Left lung (tissue), 10 donors: ENCODE results near the gene ASB3. TPM values are rescaled to one million over a fixed set of nuclear protein-coding genes. Genes with fewer than 3 reads are reported as not detected.

Experiments used
- ATAC-seq: fragments of 200-7000 bp; cut with Tn5 transposase; one replicate; pipeline ENCODE4 v1.9.1; 2020; ENCODE audit warnings: moderate library complexity
- DNase-seq, 4 donors: peaks; one replicate each; pipeline ENCODE4 v3.0.0-alpha.2; 2013 to 2020
- H3K27ac ChIP-seq, 2 donors: fragments of 200-600 bp; sonication (generic) in 1 of 2; one replicate each; pipeline versions ENCODE4 v1.5.0 to v1.8.0; 2020 to 2021
- H3K27me3 ChIP-seq, 2 donors: fragments of 200-600 bp; sonication (generic) in 1 of 2; one replicate each; pipeline versions ENCODE4 v1.5.0 to v1.8.0; 2020 to 2021
- H3K36me3 ChIP-seq, 2 donors: fragments of 200-600 bp; sonication (generic) in 1 of 2; one replicate each; pipeline versions ENCODE4 v1.5.0 to v1.8.0; 2020 to 2021
- H3K4me1 ChIP-seq, 2 donors: fragments of 200-600 bp; one replicate each; pipeline ENCODE4 v1.8.0; 2021
- H3K4me3 ChIP-seq, 2 donors: fragments of 200-600 bp; sonication (generic) in 1 of 2; one replicate each; pipeline versions ENCODE4 v1.5.0 to v1.8.0; 2020 to 2021; ENCODE audit warnings: mild to moderate bottlenecking in 1 of 2
- H3K9me3 ChIP-seq, 2 donors: fragments of 200-600 bp; sonication (generic) in 1 of 2; one replicate each; pipeline versions ENCODE4 v1.5.0 to v1.8.0; 2020 to 2021
- intact Hi-C, 2 donors: fragments of 100-400 bp; cut with DNase I; formaldehyde crosslinking; loops; one replicate each; pipeline versions ENCODE4 v1.11.2 to v1.14.2; 2022
- polyA plus RNA-seq, 6 donors: library from polyadenylated mRNA; unstranded; fragments of 120-200 nt; gene quantifications; one replicate each; pipeline ENCODE4 v1.2.1, GENCODE V29; 2013; ENCODE audit not compliant: insufficient read length in 6 of 6
- total RNA-seq, 2 donors: library from RNA; stranded (reverse); fragmentation: NEBNext Ultra II Directional; extraction: Animal tissue kit (Norgen Biotek cat#: 25700); gene quantifications; one replicate each; pipeline ENCODE4 v1.2.1, GENCODE V29; 2021
- TF ChIP-seq, protein P1 (sequence below), 2 donors: fragments of 200-600 bp; sonication (generic) in 1 of 2; IDR thresholded peaks; one replicate each; pipeline versions ENCODE4 v1.5.0 to v1.8.0; 2021; ENCODE audit warnings: antibody characterized with exemption in 2 of 2
- donor health status: DM: no; HTN: yes; CAD: no.
- donor health status: DM: no; HTN: no; CAD: no.

The ASB3 gene
- total and polyA plus RNA-seq, 8 donors: 22.7 to 39.6 (median 31.3) TPM

DNA sequence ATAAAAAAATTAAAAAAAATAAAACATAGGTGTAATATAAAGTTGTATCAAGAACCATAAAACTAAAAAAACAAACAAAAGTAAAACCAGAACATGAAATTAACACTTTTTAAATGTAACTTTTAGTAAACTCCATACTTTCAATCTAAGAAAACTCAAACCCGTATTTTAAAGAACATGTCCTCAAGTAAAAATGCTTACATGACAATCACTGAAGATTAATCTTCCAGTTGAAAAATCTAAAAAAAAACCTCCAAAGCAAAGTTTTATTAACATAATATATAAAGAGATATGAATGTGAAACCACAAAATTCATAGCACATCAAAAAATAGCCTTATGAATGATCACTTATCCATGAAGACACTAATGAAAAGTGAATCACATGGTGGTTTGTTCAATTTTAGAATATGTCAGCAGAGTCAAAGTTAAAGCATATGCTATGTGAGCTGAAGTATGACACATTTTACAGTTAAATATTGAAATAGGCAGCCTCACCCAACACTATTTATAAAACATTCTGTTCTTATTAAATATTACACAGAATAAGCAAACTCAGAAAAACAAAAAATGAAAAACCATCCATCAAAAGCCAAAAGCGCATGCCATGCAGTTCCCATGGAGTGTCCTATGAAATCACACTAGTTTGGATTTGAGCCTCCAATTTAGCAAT lies 42.2 kb downstream of the ASB3 start:
- Histone ChIP-seq H3K4me1 (no peaks in the 10 kb centered on the region), H3K36me3 (peaks cover 0 to 16% of the 10 kb centered on the region in 2 donors), H3K4me3 (no peak overlapping the region), H3K9me3 (no peaks in the 10 kb centered on the region), H3K27me3 (no peaks in the 10 kb centered on the region), H3K27ac (no peak overlapping the region)
- DNase-seq: no peak
- ATAC-seq: no peak
- TF ChIP-seq, protein P1, sequence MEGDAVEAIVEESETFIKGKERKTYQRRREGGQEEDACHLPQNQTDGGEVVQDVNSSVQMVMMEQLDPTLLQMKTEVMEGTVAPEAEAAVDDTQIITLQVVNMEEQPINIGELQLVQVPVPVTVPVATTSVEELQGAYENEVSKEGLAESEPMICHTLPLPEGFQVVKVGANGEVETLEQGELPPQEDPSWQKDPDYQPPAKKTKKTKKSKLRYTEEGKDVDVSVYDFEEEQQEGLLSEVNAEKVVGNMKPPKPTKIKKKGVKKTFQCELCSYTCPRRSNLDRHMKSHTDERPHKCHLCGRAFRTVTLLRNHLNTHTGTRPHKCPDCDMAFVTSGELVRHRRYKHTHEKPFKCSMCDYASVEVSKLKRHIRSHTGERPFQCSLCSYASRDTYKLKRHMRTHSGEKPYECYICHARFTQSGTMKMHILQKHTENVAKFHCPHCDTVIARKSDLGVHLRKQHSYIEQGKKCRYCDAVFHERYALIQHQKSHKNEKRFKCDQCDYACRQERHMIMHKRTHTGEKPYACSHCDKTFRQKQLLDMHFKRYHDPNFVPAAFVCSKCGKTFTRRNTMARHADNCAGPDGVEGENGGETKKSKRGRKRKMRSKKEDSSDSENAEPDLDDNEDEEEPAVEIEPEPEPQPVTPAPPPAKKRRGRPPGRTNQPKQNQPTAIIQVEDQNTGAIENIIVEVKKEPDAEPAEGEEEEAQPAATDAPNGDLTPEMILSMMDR (IDR thresholded peaks at IDR 0.05): no peak
- intact Hi-C loops: no loop called here

DNA sequence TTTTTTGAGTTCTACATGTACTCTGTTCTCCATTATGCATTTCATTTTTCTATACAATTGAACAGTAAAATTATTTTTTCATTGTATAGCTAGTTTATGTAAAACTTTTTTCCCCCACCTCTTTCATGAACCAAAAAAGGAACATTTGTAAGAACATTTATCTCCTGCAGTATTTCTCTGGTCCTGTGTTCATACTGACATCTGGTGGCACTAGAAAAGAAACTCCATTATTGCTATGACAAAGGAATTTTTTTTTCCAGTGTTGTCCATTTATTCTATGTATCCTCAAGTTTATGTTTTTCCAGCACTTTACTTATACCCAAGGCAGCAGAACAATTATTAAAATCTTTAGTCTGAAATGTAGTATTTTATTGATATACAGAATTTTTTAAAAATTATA lies 46.6 kb downstream of the ASB3 start:
- Histone ChIP-seq H3K9me3 (no peaks in the 10 kb centered on the region), H3K4me3 (no peak overlapping the region), H3K27me3 (no peaks in the 10 kb centered on the region), H3K4me1 (peaks cover 0 to 5% of the 10 kb centered on the region in 2 donors), H3K36me3 (no peaks in the 10 kb centered on the region), H3K27ac (no peak overlapping the region)
- intact Hi-C loops: no loop called here
- TF ChIP-seq, protein P1 (IDR thresholded peaks at IDR 0.05): peak in 1 of 2 donors; percentile 27
- peak in 2 of 4 donors; percentile 9 to 44 for DNase-seq
- ATAC-seq: peak; percentile 41

DNA sequence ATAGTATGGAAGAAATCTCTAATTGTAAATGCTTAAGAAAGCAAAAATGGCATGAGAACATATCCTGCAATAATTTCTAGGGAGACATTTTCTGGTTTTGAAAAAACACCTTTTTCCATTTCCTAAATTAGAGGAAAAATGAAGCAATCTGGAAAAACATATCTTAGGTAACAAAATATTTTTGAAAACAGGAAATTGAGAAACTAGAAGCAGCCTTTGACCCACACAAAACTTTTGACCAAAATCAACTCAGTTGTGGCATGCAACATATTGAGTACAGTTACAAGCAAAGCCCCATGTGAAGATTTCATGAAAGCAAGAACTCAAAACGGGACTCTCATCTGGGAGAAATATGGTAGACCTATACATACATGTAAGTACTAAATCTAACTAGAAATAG lies 47.7 kb downstream of the ASB3 start:
- peaks cover 0 to under 1% of the 10 kb centered on the region in 2 donors for H3K36me3 ChIP-seq
- no peak for ATAC-seq
- no peak overlapping the region for H3K4me3 ChIP-seq
- TF ChIP-seq, protein P1 (IDR thresholded peaks at IDR 0.05): no peak
- no peaks in the 10 kb centered on the region for H3K27me3 ChIP-seq
- H3K27ac ChIP-seq: no peak overlapping the region
- intact Hi-C loops: no loop called here
- peaks cover 0 to 5% of the 10 kb centered on the region in 2 donors for H3K4me1 ChIP-seq
- DNase-seq: no peak
- H3K9me3 ChIP-seq: no peaks in the 10 kb centered on the region

- Histone ChIP-seq H3K27ac (no peak overlapping the region), H3K4me3 (no peak overlapping the region), H3K27me3 (no peaks in the 10 kb centered on the region), H3K9me3 (no peaks in the 10 kb centered on the region), H3K4me1 (peaks cover 0 to 5% of the 10 kb centered on the region in 2 donors), H3K36me3 (peaks cover 0 to 4% of the 10 kb centered on the region in 2 donors)
- ATAC-seq (peak; percentile 68), DNase-seq (no peak)
- TF ChIP-seq, protein P1 (IDR thresholded peaks at IDR 0.05): no peak
- intact Hi-C loops: no loop called here
These were observed 49.7 kb downstream of the ASB3 start for GRCh38 chr2:53737091-53737490.

DNA sequence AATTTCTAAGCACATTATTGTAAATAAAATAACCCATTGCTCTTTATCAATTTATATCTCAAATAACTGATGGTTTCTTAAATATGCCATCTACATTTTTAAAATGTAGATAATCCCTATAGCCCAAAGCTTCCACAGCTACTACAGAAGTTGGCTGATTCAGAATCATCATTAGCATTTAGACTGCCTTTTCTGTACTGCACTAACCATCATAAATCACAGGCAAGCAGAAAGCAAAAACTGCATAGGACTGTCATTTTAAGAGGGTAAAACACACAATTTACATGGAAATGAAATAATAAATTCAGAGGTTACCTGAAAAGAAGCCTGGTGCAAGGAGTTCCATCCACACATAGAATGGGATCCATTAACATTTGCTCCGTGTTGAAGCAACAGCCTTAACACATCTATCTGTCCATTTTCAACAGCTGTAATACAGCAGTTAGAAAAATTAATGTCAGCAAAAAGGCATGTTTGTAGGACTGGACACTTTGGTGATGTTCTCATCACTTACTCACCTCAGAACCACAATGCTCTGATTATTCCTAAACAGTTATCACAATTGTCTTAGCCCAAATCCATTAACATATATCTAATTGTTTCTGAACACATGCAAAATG lies 57.5 kb downstream of the ASB3 start:
- TF ChIP-seq, protein P1 (IDR thresholded peaks at IDR 0.05): no peak
- DNase-seq: no peak
- H3K27ac ChIP-seq: no peak overlapping the region
- no peak for ATAC-seq
- peaks cover 0 to 16% of the 10 kb centered on the region in 2 donors for H3K36me3 ChIP-seq
- no peak overlapping the region for H3K4me3 ChIP-seq
- no peaks in the 10 kb centered on the region for H3K27me3 ChIP-seq
- intact Hi-C loops: no loop called here
- no peaks in the 10 kb centered on the region for H3K4me1 ChIP-seq
- no peaks in the 10 kb centered on the region for H3K9me3 ChIP-seq
